GM23248 (cell line): ENCODE results near the gene ADAMTSL1. TPM values are rescaled to one million over a fixed set of nuclear protein-coding genes. Genes with fewer than 3 reads are reported as not detected.

Experiments used
- DNase-seq: peaks from one replicate; pipeline ENCODE4 v3.0.0-alpha.2; 2015
- H2AFZ ChIP-seq: fragments of 200-600 bp; sonication (generic); 2 replicates; pipeline ENCODE4 v1.6.1; 2016; ENCODE audit warnings: antibody characterized with exemption
- H3F3A ChIP-seq: fragments of 200-600 bp; sonication (generic); 2 replicates; pipeline ENCODE4 v1.6.1; 2016; ENCODE audit warnings: mild to moderate bottlenecking, antibody characterized with exemption, mixed run types; ENCODE audit not compliant: insufficient read depth
- H3K27ac ChIP-seq: fragments of 200-600 bp; sonication (generic); 2 replicates; pipeline ENCODE4 v1.5.1; 2016; ENCODE audit warnings: mild to moderate bottlenecking
- H3K27me3 ChIP-seq: fragments of 200-600 bp; sonication (generic); replicated peaks from 2 replicates; pipeline ENCODE4 v1.6.1; 2016; ENCODE audit warnings: mild to moderate bottlenecking; ENCODE audit not compliant: insufficient read depth
- H3K36me3 ChIP-seq: fragments of 200-600 bp; sonication (generic); 2 replicates; pipeline ENCODE4 v1.6.1; 2016; ENCODE audit warnings: low read depth, mild to moderate bottlenecking
- H3K4me1 ChIP-seq: fragments of 200-600 bp; sonication (generic); 2 replicates; pipeline ENCODE4 v1.6.1; 2016; ENCODE audit warnings: mild to moderate bottlenecking; ENCODE audit not compliant: insufficient read depth
- H3K4me2 ChIP-seq: fragments of 200-600 bp; sonication (generic); one replicate; pipeline ENCODE4 v1.6.1; 2016; ENCODE audit warnings: mild to moderate bottlenecking; ENCODE audit not compliant: unreplicated experiment
- H3K4me3 ChIP-seq: fragments of 200-600 bp; sonication (generic); 2 replicates; pipeline ENCODE4 v1.5.1; 2016; ENCODE audit warnings: mild to moderate bottlenecking
- H3K79me2 ChIP-seq: fragments of 200-600 bp; sonication (generic); 2 replicates; pipeline ENCODE4 v1.6.1; 2016; ENCODE audit warnings: mild to moderate bottlenecking; ENCODE audit not compliant: insufficient read depth
- H3K9ac ChIP-seq: fragments of 200-600 bp; sonication (generic); 2 replicates; pipeline ENCODE4 v1.6.1; 2016; ENCODE audit warnings: mild to moderate bottlenecking
- H3K9me2 ChIP-seq: fragments of 200-600 bp; sonication (generic); 2 replicates; pipeline ENCODE4 v1.6.1; 2016; ENCODE audit warnings: mixed run types, mild to moderate bottlenecking, moderate library complexity; ENCODE audit not compliant: insufficient read depth
- H3K9me3 ChIP-seq: fragments of 200-600 bp; sonication (generic); one replicate; pipeline ENCODE4 v1.6.1; 2017; ENCODE audit warnings: low read depth
- H4K20me1 ChIP-seq: fragments of 200-600 bp; sonication (generic); 2 replicates; pipeline ENCODE4 v1.6.0; 2016; ENCODE audit not compliant: insufficient read depth
- EZH2 ChIP-seq: fragments of 200-600 bp; sonication (generic); IDR thresholded peaks from 2 replicates; pipeline ENCODE4 v1.6.1; 2018; ENCODE audit warnings: antibody characterized with exemption, mild to moderate bottlenecking; ENCODE audit not compliant: insufficient read depth, poor library complexity, severe bottlenecking
- EZH2phosphoT487 ChIP-seq: fragments of 200-600 bp; sonication (generic); IDR thresholded peaks from 2 replicates; pipeline ENCODE4 v1.6.1; 2018; ENCODE audit warnings: antibody characterized with exemption, moderate library complexity, mild to moderate bottlenecking, low read depth; ENCODE audit not compliant: insufficient read depth
- WGBS, 2 experiments: methylation state at CpG; one replicate each; pipeline ENCODE4 v1.1.6; 2015 to 2017; ENCODE audit warnings: low lambda C conversion rate in 2 of 2, low coverage in 1 of 2; ENCODE audit errors: missing lambda C conversion rate in 2 of 2; 5-methylcytosine and 5-hydroxymethylcytosine counted together
- in situ Hi-C: fragments of 300-500 bp; cut with MboI; formaldehyde crosslinking; loops from 2 replicates; pipeline ENCODE4 v1.15.0; 2020
- polyA plus RNA-seq: library from polyadenylated mRNA; unstranded; fragments of >200 nt; fragmentation: Nextera tagmentation; extraction: Ambion mirVana; gene quantifications from 2 replicates; pipeline ENCODE4 v1.2.1, GENCODE V29; 2016
- total RNA-seq: library from RNA; depleted of rRNA; stranded (reverse); fragments of >200 nt; shearing (Covaris generic); gene quantifications from 2 replicates; pipeline ENCODE4 v1.2.3, GENCODE V29; 2014

The ADAMTSL1 gene
- total and polyA plus RNA-seq, 2 experiments from 2014 or later: 77.0 to 273 TPM

- no peaks in the 10 kb centered on the region for H3F3A ChIP-seq
- no peaks in the 10 kb centered on the region for H3K9me3 ChIP-seq
- peaks cover 80% of the 10 kb centered on the region for H3K36me3 ChIP-seq
- no peaks in the 10 kb centered on the region for H3K9me2 ChIP-seq
- no peak overlapping the region for H3K4me3 ChIP-seq
- no peaks in the 10 kb centered on the region; the same call in 1 of the 2 replicates for H4K20me1 ChIP-seq
- DNase-seq: peak; percentile 24
- no peaks in the 10 kb centered on the region for H3K27me3 ChIP-seq
- H3K4me1 ChIP-seq: no peaks in the 10 kb centered on the region
- in situ Hi-C loops: no loop called here
- H3K79me2 ChIP-seq: peaks cover 27% of the 10 kb centered on the region
- TF ChIP-seq EZH2phosphoT487 (no peak), EZH2 (no peak)
- H3K4me2 ChIP-seq: no peak overlapping the region
- H2AFZ ChIP-seq: no peak overlapping the region
- 64 to 67% methylated on average over 4 of the region's 4 CpGs for WGBS, 2 experiments
- H3K9ac ChIP-seq: no peak overlapping the region
- no peak overlapping the region for H3K27ac ChIP-seq
Measured at GRCh38 chr9:18890372-18890771, 416.4 kb downstream of the ADAMTSL1 start.

- Histone ChIP-seq H3K4me2 (no peak overlapping the region), H3F3A (peaks cover 7% of the 10 kb centered on the region; the same call in 1 of the 2 replicates), H3K36me3 (peaks cover 93% of the 10 kb centered on the region), H3K27ac (no peak overlapping the region), H3K4me3 (no peak overlapping the region), H3K4me1 (no peaks in the 10 kb centered on the region), H3K9ac (no peak overlapping the region), H3K9me3 (no peaks in the 10 kb centered on the region), H3K9me2 (no peaks in the 10 kb centered on the region), H3K79me2 (peaks cover 13% of the 10 kb centered on the region; the same call in 1 of the 2 replicates), H3K27me3 (no peaks in the 10 kb centered on the region), H2AFZ (no peak overlapping the region), H4K20me1 (no peaks in the 10 kb centered on the region)
- in situ Hi-C loops: no loop called here
- DNase-seq: no peak
- no peak for TF ChIP-seq EZH2
- no peak for TF ChIP-seq EZH2phosphoT487
- WGBS, 2 experiments: 94 to 100% methylated on average over 5 of the region's 5 CpGs
Measured at GRCh38 chr9:18891946-18892670, 418.2 kb downstream of the ADAMTSL1 start.

GRCh38 chr9:18893046-18893445 is 419.1 kb downstream of the ADAMTSL1 start:
- no peaks in the 10 kb centered on the region for H4K20me1 ChIP-seq
- no peak for TF ChIP-seq EZH2
- TF ChIP-seq EZH2phosphoT487: no peak
- H3K79me2 ChIP-seq: peaks cover 3% of the 10 kb centered on the region; the same call in 1 of the 2 replicates
- no peaks in the 10 kb centered on the region for H3K9me2 ChIP-seq
- no peak overlapping the region for H3K4me3 ChIP-seq
- no peak overlapping the region for H3K4me2 ChIP-seq
- in situ Hi-C loops: no loop called here
- DNase-seq: no peak
- no peak overlapping the region for H3K9ac ChIP-seq
- no peaks in the 10 kb centered on the region for H3K4me1 ChIP-seq
- no peaks in the 10 kb centered on the region for H3K9me3 ChIP-seq
- H3F3A ChIP-seq: peaks cover 10% of the 10 kb centered on the region
- H3K27me3 ChIP-seq: no peaks in the 10 kb centered on the region
- 84 to 86% methylated on average over 4 of the region's 4 CpGs for WGBS, 2 experiments
- H3K36me3 ChIP-seq: peaks cover 93% of the 10 kb centered on the region
- no peak overlapping the region for H2AFZ ChIP-seq
- no peak overlapping the region for H3K27ac ChIP-seq

GRCh38 chr9:18893491-18893890 is 419.5 kb downstream of the ADAMTSL1 start:
- H3K4me2 ChIP-seq: no peak overlapping the region
- no peaks in the 10 kb centered on the region for H4K20me1 ChIP-seq
- H3K4me3 ChIP-seq: no peak overlapping the region
- H3K9ac ChIP-seq: no peak overlapping the region
- H3K79me2 ChIP-seq: no peaks in the 10 kb centered on the region
- no peak for TF ChIP-seq EZH2
- no peaks in the 10 kb centered on the region for H3K9me2 ChIP-seq
- H3K36me3 ChIP-seq: peaks cover 93% of the 10 kb centered on the region
- no peak overlapping the region for H2AFZ ChIP-seq
- in situ Hi-C loops: no loop called here
- H3K27me3 ChIP-seq: no peaks in the 10 kb centered on the region
- DNase-seq: no peak
- H3K4me1 ChIP-seq: no peaks in the 10 kb centered on the region
- 97 to 100% methylated on average over 1 of the region's 1 CpG for WGBS, 2 experiments
- peaks cover 14% of the 10 kb centered on the region for H3F3A ChIP-seq
- H3K9me3 ChIP-seq: no peaks in the 10 kb centered on the region
- no peak overlapping the region for H3K27ac ChIP-seq

GRCh38 chr9:18896004-18896403 is 422.1 kb downstream of the ADAMTSL1 start:
- TF ChIP-seq EZH2: no peak
- no peak for TF ChIP-seq EZH2phosphoT487
- H2AFZ ChIP-seq: no peak overlapping the region
- DNase-seq: no peak
- no peaks in the 10 kb centered on the region for H4K20me1 ChIP-seq
- H3K9me2 ChIP-seq: no peaks in the 10 kb centered on the region
- no peaks in the 10 kb centered on the region for H3K9me3 ChIP-seq
- H3K4me2 ChIP-seq: no peak overlapping the region
- no peak overlapping the region for H3K4me3 ChIP-seq
- H3K79me2 ChIP-seq: no peaks in the 10 kb centered on the region
- H3K36me3 ChIP-seq: peaks cover 83% of the 10 kb centered on the region
- peaks cover 28% of the 10 kb centered on the region for H3F3A ChIP-seq
- no peaks in the 10 kb centered on the region for H3K4me1 ChIP-seq
- no peak overlapping the region for H3K27ac ChIP-seq
- no peak overlapping the region for H3K9ac ChIP-seq
- no peaks in the 10 kb centered on the region for H3K27me3 ChIP-seq
- in situ Hi-C loops: no loop called here
